ENCODE results near the gene CAMKMT. TPM values are rescaled to one million over a fixed set of nuclear protein-coding genes. Genes with fewer than 3 reads are reported as not detected.

Gene CAMKMT
- total and polyA plus RNA-seq, 10 donors: 4.1 to 26.1 (median 11.0) TPM

DNA sequence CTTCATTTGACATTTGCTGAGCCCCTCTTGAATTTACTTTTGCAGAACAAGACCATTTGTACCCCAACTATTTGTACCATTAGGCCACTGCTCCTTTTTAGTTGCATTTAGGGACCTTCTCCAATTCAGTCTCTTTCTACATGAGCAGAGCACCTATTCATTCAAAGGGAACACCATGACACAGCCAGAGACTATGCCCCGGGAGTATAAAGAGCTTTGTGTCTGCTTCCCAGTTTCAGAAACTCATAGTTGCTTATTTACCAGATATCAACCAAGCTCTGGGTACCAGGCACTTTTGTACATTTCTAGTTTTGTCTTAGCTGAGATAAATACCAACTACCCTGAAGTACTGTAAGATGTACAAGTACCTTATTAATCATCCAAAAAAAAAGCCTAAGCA lies 310.7 kb downstream of the CAMKMT start:
- Histone ChIP-seq H3K9me3 (no peaks in the 10 kb centered on the region), H3K4me3 (no peak overlapping the region), H3K4me1 (no peaks in the 10 kb centered on the region), H3K36me3 (no peaks in the 10 kb centered on the region), H3K27ac (no peak overlapping the region), H3K27me3 (replicated peaks in 1 of 7) (no peaks in the 10 kb centered on the region)
- TF ChIP-seq, protein P1, sequence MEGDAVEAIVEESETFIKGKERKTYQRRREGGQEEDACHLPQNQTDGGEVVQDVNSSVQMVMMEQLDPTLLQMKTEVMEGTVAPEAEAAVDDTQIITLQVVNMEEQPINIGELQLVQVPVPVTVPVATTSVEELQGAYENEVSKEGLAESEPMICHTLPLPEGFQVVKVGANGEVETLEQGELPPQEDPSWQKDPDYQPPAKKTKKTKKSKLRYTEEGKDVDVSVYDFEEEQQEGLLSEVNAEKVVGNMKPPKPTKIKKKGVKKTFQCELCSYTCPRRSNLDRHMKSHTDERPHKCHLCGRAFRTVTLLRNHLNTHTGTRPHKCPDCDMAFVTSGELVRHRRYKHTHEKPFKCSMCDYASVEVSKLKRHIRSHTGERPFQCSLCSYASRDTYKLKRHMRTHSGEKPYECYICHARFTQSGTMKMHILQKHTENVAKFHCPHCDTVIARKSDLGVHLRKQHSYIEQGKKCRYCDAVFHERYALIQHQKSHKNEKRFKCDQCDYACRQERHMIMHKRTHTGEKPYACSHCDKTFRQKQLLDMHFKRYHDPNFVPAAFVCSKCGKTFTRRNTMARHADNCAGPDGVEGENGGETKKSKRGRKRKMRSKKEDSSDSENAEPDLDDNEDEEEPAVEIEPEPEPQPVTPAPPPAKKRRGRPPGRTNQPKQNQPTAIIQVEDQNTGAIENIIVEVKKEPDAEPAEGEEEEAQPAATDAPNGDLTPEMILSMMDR (IDR thresholded peaks at IDR 0.05 in 8 of 11, conservative IDR thresholded peaks at IDR 0.05 in 3 of 11): no peak
- TF ChIP-seq POLR2AphosphoS5 (IDR thresholded peaks at IDR 0.05): no peak
- TF ChIP-seq POLR2A (IDR thresholded peaks at IDR 0.05): no peak
- no peak for DNase-seq
- WGBS, 5 donors: 95 to 97% (median 97%) methylated on average over 1 of the region's 1 CpG
- intact Hi-C loops (cut with DNase I; ENCODE audit: low total_unique reads): no loop called here

DNA sequence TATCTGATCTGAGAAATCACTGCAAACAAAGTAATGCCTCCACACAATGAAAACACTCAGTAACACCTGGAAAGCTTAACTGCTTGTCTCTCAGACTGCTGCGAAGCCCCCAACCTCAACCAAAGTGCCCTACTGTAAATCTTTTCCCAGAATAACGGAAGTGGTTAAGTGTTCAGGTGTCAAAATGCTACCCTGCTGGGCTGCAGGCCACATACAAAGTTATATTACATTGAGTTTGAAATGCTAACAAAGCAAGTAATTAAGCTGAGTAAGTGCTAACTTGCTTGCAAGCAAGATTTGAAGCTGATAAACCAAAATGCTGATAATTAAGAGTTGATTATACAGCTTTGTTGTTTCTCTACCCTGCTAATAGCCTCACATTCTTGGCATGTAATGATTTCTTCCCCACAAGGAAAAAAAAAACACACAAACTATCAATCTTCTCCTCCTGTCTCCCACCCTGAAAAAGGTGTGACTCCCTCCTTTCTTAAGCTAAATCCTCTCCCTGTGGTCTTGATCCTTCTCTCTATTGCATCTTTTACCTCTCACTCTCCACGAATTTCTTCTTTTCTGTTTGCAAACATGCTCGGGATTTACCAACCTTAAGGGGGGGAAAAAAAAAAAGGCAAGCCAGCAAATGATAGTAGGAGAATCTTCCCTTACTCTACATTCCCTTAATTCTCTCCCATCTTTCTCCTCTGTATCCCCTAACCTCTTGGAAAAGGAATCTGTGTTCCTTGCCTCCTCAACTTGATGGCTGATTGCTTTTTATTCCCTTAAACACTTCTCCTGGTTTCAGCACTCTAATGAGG lies 312.9 kb downstream of the CAMKMT start:
- Histone ChIP-seq H3K4me1 (no peaks in the 10 kb centered on the region), H3K9me3 (no peaks in the 10 kb centered on the region), H3K4me3 (no peak overlapping the region), H3K36me3 (no peaks in the 10 kb centered on the region), H3K27ac (no peak overlapping the region), H3K27me3 (replicated peaks in 1 of 7) (no peaks in the 10 kb centered on the region)
- no peak for DNase-seq
- WGBS, 5 donors: 42 to 47% (median 44%) methylated on average over 4 of the region's 4 CpGs
- TF ChIP-seq, protein P1 (IDR thresholded peaks at IDR 0.05 in 8 of 11, conservative IDR thresholded peaks at IDR 0.05 in 3 of 11): no peak
- TF ChIP-seq POLR2AphosphoS5 (IDR thresholded peaks at IDR 0.05): no peak
- intact Hi-C loops (cut with DNase I; ENCODE audit: low total_unique reads): no loop called here

DNA sequence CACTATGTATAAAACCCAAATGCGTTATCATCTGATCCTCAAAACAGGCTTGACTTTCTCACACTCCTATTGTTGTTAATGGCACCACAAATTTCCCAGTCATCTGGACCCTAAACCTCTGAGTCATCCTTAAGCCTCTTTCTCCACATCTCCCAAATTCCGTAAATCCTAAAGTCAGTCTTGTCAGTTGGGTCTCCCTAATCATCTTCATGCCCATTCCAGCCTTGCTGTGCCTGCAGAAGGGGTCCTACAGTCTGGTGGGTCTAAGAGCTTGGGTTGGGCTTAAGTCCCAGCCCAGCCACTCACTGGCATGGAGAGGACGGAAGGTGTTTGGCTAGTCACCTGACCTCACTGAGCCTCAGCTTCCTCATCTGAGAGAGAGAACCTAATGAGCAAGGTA lies 314.6 kb downstream of the CAMKMT start:
- H3K36me3 ChIP-seq: no peaks in the 10 kb centered on the region
- no peak for DNase-seq
- H3K27me3 ChIP-seq (replicated peaks in 1 of 7): no peaks in the 10 kb centered on the region
- H3K4me3 ChIP-seq: no peak overlapping the region
- intact Hi-C loops (cut with DNase I; ENCODE audit: low total_unique reads): no loop called here
- TF ChIP-seq POLR2AphosphoS5 (IDR thresholded peaks at IDR 0.05) (no peak), POLR2A (IDR thresholded peaks at IDR 0.05) (no peak)
- TF ChIP-seq, protein P1 (IDR thresholded peaks at IDR 0.05 in 8 of 11, conservative IDR thresholded peaks at IDR 0.05 in 3 of 11): no peak
- WGBS, 5 donors: 89 to 96% (median 95%) methylated on average over 3 of the region's 3 CpGs
- no peaks in the 10 kb centered on the region for H3K9me3 ChIP-seq
- no peak overlapping the region for H3K27ac ChIP-seq
- H3K4me1 ChIP-seq: no peaks in the 10 kb centered on the region

DNA sequence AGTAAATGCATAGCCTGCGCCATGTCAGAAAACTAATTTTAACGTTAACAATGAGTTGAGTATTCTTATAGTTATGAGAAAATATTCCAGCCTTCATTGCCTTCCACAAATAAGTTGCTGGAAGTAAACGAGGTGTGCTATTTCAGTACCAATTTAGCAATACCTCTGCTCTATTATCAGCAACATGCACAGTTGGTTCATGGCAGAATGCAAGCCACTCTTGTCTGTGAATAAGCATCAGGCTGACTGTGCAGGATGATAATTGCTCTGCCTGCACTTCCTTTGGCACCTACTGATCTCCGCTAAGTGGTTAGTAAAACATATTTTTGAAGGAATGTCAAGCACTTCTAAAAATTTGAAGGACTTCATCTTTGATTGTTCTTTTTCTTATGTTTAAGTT lies 317.8 kb downstream of the CAMKMT start:
- Histone ChIP-seq H3K9me3 (no peaks in the 10 kb centered on the region), H3K4me1 (no peaks in the 10 kb centered on the region), H3K27me3 (replicated peaks in 1 of 7) (no peaks in the 10 kb centered on the region), H3K36me3 (no peaks in the 10 kb centered on the region), H3K4me3 (no peak overlapping the region), H3K27ac (no peak overlapping the region)
- intact Hi-C loops (cut with DNase I; ENCODE audit: low total_unique reads): no loop called here
- no peak for DNase-seq
- no peak for TF ChIP-seq POLR2AphosphoS5 (IDR thresholded peaks at IDR 0.05)
- TF ChIP-seq POLR2A (IDR thresholded peaks at IDR 0.05): no peak
- TF ChIP-seq, protein P1 (IDR thresholded peaks at IDR 0.05 in 8 of 11, conservative IDR thresholded peaks at IDR 0.05 in 3 of 11): no peak
- 83 to 86% (median 84%) methylated on average over 4 of the region's 4 CpGs for WGBS, 5 donors

Measured in spleen (tissue), 11 donors.